Omental fat pad (tissue), 4 donors: ENCODE data around the gene CCDC160. TPM values are rescaled to one million over a fixed set of nuclear protein-coding genes. Genes with fewer than 3 reads are reported as not detected.
"Not testable (repeated sequence)": the region's sequence is repeated elsewhere in the genome, so short reads cannot be mapped to it uniquely, and the experiment has no call there.

Experiments used
- ATAC-seq: fragments of 150-250 bp; one replicate; pipeline ENCODE4 v1.9.1; 2016; ENCODE audit warnings: mild to moderate bottlenecking, moderate library complexity; ENCODE audit not compliant: low FRiP score
- DNase-seq: peaks from one replicate; pipeline ENCODE4 v3.0.0-alpha.2; 2019; ENCODE audit warnings: low spot score
- total RNA-seq, 4 donors: library from RNA; depleted of rRNA; stranded (reverse); fragments of >200 nt; gene quantifications; one replicate each; pipeline ENCODE4 v1.1.0, GENCODE V29; 2016
- TF ChIP-seq, protein P1 (sequence below), 3 donors: fragments of 450-650 bp; IDR thresholded peaks; one replicate each; pipeline ENCODE4 v1.5.1; 2016 to 2017; ENCODE audit warnings: antibody characterized with exemption in 3 of 3, mild to moderate bottlenecking in 3 of 3, moderate library complexity in 2 of 3

The CCDC160 gene
- total RNA-seq, result under 1 TPM in 2 of 4 donors, not detected in 2; 0.28 to 0.36 TPM

DNA sequence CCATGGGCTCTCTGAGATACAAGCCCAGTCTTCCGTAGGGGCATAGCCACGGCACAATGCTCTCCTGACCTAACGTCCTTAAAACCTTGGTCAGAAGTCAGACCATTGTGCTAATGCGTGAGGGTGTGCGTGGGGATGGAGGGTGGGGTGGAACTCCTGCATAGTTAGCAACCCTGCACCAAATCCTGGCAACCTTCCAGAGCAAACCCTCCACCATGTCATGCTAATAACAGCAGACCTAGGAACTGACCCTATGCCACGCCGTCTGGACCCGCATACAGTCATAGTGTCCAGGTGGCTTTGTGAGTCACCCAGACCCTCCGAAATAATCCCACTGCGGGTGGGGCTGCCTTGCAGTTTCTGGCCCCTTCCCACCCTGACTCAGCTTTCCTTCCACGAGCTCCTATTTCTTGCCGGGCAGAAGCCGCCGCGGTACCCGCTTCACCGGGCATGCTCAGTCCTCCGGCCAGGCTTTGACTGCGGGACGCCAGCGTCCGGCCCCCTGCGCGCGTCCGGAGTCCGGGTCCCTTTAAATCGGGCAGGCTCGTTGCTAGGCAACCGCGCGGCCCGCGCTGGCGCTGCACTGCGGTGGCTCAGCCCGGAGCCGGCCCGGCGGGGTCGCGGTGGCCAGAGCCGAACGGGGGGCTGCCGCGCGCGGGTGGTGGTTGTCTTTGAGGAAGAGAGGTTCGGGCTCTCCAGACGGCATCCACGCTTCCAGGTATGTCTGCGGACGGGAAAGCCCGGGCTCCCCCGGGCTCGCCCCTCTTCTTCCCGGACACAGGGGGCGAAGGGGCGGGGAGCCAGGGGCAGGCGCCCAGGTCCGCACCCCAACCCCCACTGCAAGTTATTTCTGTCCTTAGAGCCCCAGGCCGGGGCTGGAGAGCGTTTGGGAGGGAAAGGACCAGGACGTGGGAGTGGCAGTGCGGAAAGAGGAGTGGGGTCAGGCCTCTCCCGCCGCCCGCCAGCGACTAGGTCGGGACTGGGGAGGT lies at the start of gene CCDC160:
CCDC160 (plus strand) TSS at position 557 of the 989 bp plus-strand sequence. CDS start 7,619 bp downstream, outside the sequence.
- TF ChIP-seq, protein P1, sequence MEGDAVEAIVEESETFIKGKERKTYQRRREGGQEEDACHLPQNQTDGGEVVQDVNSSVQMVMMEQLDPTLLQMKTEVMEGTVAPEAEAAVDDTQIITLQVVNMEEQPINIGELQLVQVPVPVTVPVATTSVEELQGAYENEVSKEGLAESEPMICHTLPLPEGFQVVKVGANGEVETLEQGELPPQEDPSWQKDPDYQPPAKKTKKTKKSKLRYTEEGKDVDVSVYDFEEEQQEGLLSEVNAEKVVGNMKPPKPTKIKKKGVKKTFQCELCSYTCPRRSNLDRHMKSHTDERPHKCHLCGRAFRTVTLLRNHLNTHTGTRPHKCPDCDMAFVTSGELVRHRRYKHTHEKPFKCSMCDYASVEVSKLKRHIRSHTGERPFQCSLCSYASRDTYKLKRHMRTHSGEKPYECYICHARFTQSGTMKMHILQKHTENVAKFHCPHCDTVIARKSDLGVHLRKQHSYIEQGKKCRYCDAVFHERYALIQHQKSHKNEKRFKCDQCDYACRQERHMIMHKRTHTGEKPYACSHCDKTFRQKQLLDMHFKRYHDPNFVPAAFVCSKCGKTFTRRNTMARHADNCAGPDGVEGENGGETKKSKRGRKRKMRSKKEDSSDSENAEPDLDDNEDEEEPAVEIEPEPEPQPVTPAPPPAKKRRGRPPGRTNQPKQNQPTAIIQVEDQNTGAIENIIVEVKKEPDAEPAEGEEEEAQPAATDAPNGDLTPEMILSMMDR (IDR thresholded peaks at IDR 0.05), result no peak
- ATAC-seq, result no peak
- no peak for DNase-seq

DNA sequence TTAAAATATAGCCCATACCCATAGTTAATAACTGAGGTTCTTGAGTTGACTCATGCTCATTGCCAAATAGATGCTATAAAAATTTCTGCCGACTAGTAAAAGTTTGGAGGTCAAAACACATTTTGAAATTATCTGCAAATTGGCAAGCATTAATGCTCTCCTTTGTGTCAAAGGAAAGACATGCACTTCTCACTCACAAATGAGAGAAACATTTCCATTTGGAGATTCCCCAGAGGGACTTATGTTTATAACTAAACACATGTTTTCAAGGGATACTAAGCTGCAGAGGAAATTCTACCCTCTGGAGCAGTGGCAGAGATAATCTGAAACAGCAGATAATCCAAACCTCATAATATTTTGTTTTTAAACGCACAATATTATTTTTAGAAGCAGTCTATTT lies 45.7 kb upstream of the CCDC160 start:
- ATAC-seq, result no peak
- no peak for DNase-seq
- TF ChIP-seq, protein P1 (IDR thresholded peaks at IDR 0.05), result no peak

DNA sequence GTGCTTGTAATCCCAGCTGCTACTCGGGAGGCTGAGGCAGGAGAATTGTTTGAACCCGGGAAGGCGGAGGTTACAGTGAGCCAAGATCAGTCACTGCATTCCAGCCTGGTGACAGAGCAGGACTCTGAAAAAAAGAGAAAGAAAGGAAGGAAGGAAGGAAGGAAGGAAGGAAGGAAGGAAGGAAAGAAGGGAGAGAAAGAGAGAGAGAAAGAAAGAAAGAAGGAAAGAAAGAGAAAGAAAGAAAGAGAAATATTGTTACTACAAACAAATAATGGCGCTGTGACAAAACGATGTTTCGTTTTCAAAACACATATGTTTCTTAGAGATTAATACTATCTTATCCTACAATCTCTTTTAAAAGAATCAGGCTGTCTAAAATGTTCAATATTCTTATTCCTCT lies 42.1 kb upstream of the CCDC160 start:
- TF ChIP-seq, protein P1 (IDR thresholded peaks at IDR 0.05), result no peak
- ATAC-seq, result no peak

DNA sequence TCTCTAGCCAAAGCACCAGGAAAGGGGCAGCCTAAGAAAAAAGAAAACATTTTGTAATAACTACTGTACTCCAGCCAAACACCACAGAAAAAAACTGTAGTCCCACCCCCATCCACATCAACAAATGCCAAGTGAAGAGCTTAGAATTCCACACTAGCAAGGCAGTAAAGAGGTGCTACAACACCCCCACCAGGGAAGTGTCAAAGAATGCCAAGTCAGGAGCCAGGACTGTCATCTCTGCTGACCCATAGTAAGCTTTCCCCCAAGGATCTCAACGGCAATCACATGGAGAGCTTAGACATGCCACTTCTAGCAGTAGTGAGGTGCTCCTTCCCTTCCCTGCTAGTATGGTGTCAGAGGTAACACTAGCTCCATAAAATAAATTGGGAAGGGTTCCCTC lies 34.4 kb upstream of the CCDC160 start:
- TF ChIP-seq, protein P1 (IDR thresholded peaks at IDR 0.05), result no peak
- DNase-seq (no peak), ATAC-seq (no peak)

More for the DNA sequence above, 42.1 kb upstream of the CCDC160 start:
- DNase-seq, result no peak

DNA sequence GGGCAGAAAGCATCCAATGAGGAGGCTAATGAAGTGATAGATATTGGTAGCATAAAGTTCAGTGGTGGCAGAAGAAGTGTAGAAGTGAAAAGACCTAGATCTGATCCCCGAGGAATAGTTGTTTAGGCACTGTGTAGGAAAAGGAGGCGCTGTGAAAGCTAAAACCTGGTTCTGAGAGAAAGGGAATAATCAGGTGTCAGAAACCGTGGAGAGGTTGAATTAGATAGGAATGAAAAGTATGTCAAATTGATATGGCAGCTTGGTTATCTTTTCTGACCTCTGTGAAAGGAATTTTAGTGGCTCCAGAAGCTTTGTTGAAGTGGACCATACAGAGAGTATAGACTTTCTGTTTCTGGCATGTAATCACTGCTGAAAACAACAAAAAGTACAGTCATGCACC lies 30.8 kb upstream of the CCDC160 start:
- DNase-seq, result no peak
- ATAC-seq, result no peak
- TF ChIP-seq, protein P1 (IDR thresholded peaks at IDR 0.05), result no peak

DNA sequence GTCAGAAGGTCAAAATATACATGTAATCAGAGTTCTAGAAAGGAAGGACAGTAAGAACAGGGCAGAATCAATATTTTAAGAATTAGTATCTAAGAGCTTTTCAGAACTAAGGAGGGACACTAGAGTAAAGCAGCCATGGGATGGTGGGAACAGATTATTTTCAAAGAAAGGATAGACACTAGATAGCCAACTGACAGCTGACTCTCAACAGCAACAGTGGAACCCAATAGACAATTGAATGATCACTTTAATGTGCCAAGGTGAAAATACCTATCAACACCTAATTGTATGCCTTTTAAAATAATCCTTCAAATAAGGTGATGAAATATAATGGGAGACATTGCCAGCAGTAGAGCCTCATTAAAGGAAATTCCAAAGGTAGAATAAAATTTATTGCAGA lies 26.5 kb upstream of the CCDC160 start:
- DNase-seq (no peak), ATAC-seq (no peak)
- TF ChIP-seq, protein P1 (IDR thresholded peaks at IDR 0.05), result no peak

- DNase-seq (no peak), ATAC-seq (no peak)
- TF ChIP-seq, protein P1 (IDR thresholded peaks at IDR 0.05), result no peak
Measured at GRCh38 chrX:134235236-134235635, 1.7 kb upstream of the CCDC160 start.

- ATAC-seq, DNase-seq: not testable (repeated sequence)
Measured at GRCh38 chrX:134238144-134238543, 1.2 kb downstream of the CCDC160 start.
